H1 (cell line): ENCODE measurements around the gene OVCA2. TPM values are rescaled to one million over a fixed set of nuclear protein-coding genes. Genes with fewer than 3 reads are reported as not detected.

Source experiments
- CTCF ChIA-PET: fragments of 300-600 bp; sonication (Branson Sonifier 250); formaldehyde crosslinking; loops from one replicate; lab custom pipeline; 2021; ENCODE audit not compliant: partially characterized antibody; lab: Charles Lee
- POLR2A ChIA-PET: fragments of 300-600 bp; sonication (Branson Sonifier 250); formaldehyde crosslinking; loops from one replicate; lab custom pipeline; 2021; ENCODE audit warnings: inconsistent platforms; ENCODE audit not compliant: partially characterized antibody; lab: Charles Lee
- DNase-seq, 2 experiments: peaks; one replicate each; pipeline versions ENCODE4 v3.0.0 to v3.0.0-alpha.2; 2010 to 2022; ENCODE audit warnings: low spot score in 2 of 2, low read depth in 1 of 2, mixed read lengths in 1 of 2
- FAIRE-seq: peaks from 2 replicates; lab custom pipeline; 2011; peaks lifted over from hg19 to GRCh38; lab: Jason Lieb, UNC
- H2AFZ ChIP-seq: 2 replicates; pipeline ENCODE4 v1.8.1; 2012; ENCODE audit warnings: low read length, inconsistent platforms
- H2AK5ac ChIP-seq: 2 replicates; pipeline ENCODE4 v1.6.1; 2013; ENCODE audit warnings: low read depth, low read length
- H2BK120ac ChIP-seq: replicated peaks from 2 replicates; pipeline ENCODE3; 2013; ENCODE audit warnings: low read depth, low read length, inconsistent platforms
- H2BK12ac ChIP-seq: 2 replicates; pipeline ENCODE4 v1.6.1; 2013; ENCODE audit warnings: low read depth, low read length
- H2BK15ac ChIP-seq: 2 replicates; pipeline ENCODE4 v1.6.1; 2013; ENCODE audit warnings: low read length
- H2BK20ac ChIP-seq: 2 replicates; pipeline ENCODE4 v1.6.1; 2013; ENCODE audit warnings: low read length
- H2BK5ac ChIP-seq: 2 replicates; pipeline ENCODE4 v1.6.1; 2013; ENCODE audit warnings: low read depth, low read length
- H3K14ac ChIP-seq: 2 replicates; pipeline ENCODE4 v1.6.1; 2013; ENCODE audit warnings: inconsistent platforms; ENCODE audit not compliant: insufficient read length
- H3K18ac ChIP-seq: 2 replicates; pipeline ENCODE4 v1.6.1; 2013; ENCODE audit warnings: low read length; ENCODE audit errors: extremely low read depth
- H3K23ac ChIP-seq: 2 replicates; pipeline ENCODE4 v1.6.1; 2013; ENCODE audit warnings: inconsistent platforms; ENCODE audit not compliant: insufficient read length
- H3K23me2 ChIP-seq: 2 replicates; pipeline ENCODE4 v1.6.1; 2013; ENCODE audit warnings: low read depth, low read length
- H3K27ac ChIP-seq: 2 replicates; pipeline ENCODE4 v1.6.1; 2011; ENCODE audit warnings: low read depth, low read length, inconsistent platforms
- H3K27me3 ChIP-seq, 4 experiments: replicated peaks in 1 of 4; 1 replicate in 1 of 4; 2 replicates in 3 of 4; pipeline versions ENCODE4 v1.6.1 to v1.8.1; 2011 to 2013; ENCODE audit warnings: low read length in 3 of 4, mild to moderate bottlenecking in 3 of 4, inconsistent platforms in 2 of 4, mixed read lengths in 2 of 4, moderate library complexity in 1 of 4; ENCODE audit not compliant: control insufficient read depth in 3 of 4, insufficient read depth in 3 of 4; ENCODE audit errors: extremely low read depth in 1 of 4
- H3K36me3 ChIP-seq, 4 experiments: 2 replicates each; pipeline versions ENCODE4 v1.6.1 to v1.8.1; 2011 to 2013; ENCODE audit warnings: mild to moderate bottlenecking in 4 of 4, low read length in 3 of 4, moderate library complexity in 2 of 4, control low read depth in 1 of 4, inconsistent platforms in 1 of 4; ENCODE audit not compliant: insufficient read depth in 4 of 4, control insufficient read depth in 2 of 4
- H3K4ac ChIP-seq: replicated peaks from 2 replicates; pipeline ENCODE3; 2013; ENCODE audit warnings: low read length, low read depth, mixed read lengths, inconsistent platforms; ENCODE audit not compliant: insufficient read length
- H3K4me1 ChIP-seq, 4 experiments: replicated peaks in 1 of 4; 1 replicate in 1 of 4; 2 replicates in 3 of 4; pipeline versions ENCODE4 v1.6.1 to v1.8.1; 2011 to 2013; ENCODE audit warnings: low read length in 3 of 4, inconsistent platforms in 2 of 4, mixed read lengths in 1 of 4; ENCODE audit not compliant: insufficient read depth in 4 of 4, control insufficient read depth in 3 of 4
- H3K4me2 ChIP-seq, 2 experiments: 2 replicates each; pipeline versions ENCODE4 v1.6.1 to v1.8.1; 2011 to 2013; ENCODE audit warnings: low read depth in 2 of 2, low read length in 2 of 2, control low read depth in 1 of 2, inconsistent platforms in 1 of 2, mild to moderate bottlenecking in 1 of 2; ENCODE audit not compliant: insufficient read depth in 1 of 2
- H3K4me3 ChIP-seq, 4 experiments: fragments of 200-600, 300-600 bp in 1 of 4; sonication (generic), shearing (Covaris generic), sonication (Bioruptor Twin) in 1 of 4; 2 replicates each; pipeline versions ENCODE4 v1.5.1 to v1.8.1; 2011 to 2016; ENCODE audit warnings: low read length in 4 of 4, low read depth in 3 of 4, control low read depth in 2 of 4, inconsistent platforms in 2 of 4, mild to moderate bottlenecking in 2 of 4, mixed read lengths in 1 of 4, moderate library complexity in 1 of 4; ENCODE audit not compliant: insufficient read depth in 2 of 4; ENCODE audit errors: extremely low read depth in 1 of 4
- H3K56ac ChIP-seq: replicated peaks from 2 replicates; pipeline ENCODE3; 2013; ENCODE audit warnings: low read depth, mild to moderate bottlenecking, mixed read lengths, low read length, inconsistent platforms; ENCODE audit not compliant: insufficient read length
- H3K79me1 ChIP-seq: 2 replicates; pipeline ENCODE4 v1.6.1; 2013; ENCODE audit warnings: low read depth, low read length, control low read depth
- H3K79me2 ChIP-seq, 2 experiments: 2 replicates each; pipeline versions ENCODE4 v1.6.1 to v1.8.1; 2012 to 2013; ENCODE audit warnings: low read length in 2 of 2, mild to moderate bottlenecking in 2 of 2, inconsistent platforms in 1 of 2; ENCODE audit not compliant: insufficient read depth in 2 of 2, control insufficient read depth in 1 of 2
- H3K9ac ChIP-seq, 4 experiments: replicated peaks in 1 of 4; 1 replicate in 1 of 4; 2 replicates in 3 of 4; pipeline versions ENCODE4 v1.6.1 to v1.8.1; 2011 to 2013; ENCODE audit warnings: low read depth in 3 of 4, low read length in 3 of 4, control low read depth in 2 of 4, mild to moderate bottlenecking in 2 of 4, moderate library complexity in 2 of 4, inconsistent platforms in 1 of 4; ENCODE audit errors: extremely low read depth in 1 of 4
- H3K9me3 ChIP-seq, 2 experiments: 2 replicates each; pipeline versions ENCODE4 v1.6.1 to v1.8.1; 2012 to 2013; ENCODE audit warnings: mild to moderate bottlenecking in 2 of 2, moderate library complexity in 2 of 2, control low read depth in 1 of 2, inconsistent platforms in 1 of 2, low read depth in 1 of 2, low read length in 1 of 2, mixed read lengths in 1 of 2; ENCODE audit not compliant: insufficient read depth in 2 of 2
- H4K20me1 ChIP-seq, 2 experiments: replicated peaks in 1 of 2; 2 replicates each; pipeline versions ENCODE3 to v1.8.1; 2011 to 2013; ENCODE audit warnings: inconsistent platforms in 2 of 2, low read length in 2 of 2, mild to moderate bottlenecking in 1 of 2; ENCODE audit not compliant: insufficient read depth in 2 of 2, control insufficient read depth in 1 of 2
- H4K5ac ChIP-seq: 2 replicates; pipeline ENCODE4 v1.6.1; 2013; ENCODE audit warnings: low read length, low read depth, mixed read lengths, inconsistent platforms; ENCODE audit not compliant: insufficient read length
- H4K8ac ChIP-seq: 2 replicates; pipeline ENCODE4 v1.8.0; 2013; ENCODE audit warnings: mild to moderate bottlenecking, moderate library complexity, low read length, inconsistent platforms; ENCODE audit not compliant: insufficient read depth; ENCODE audit errors: extremely low read depth
- H4K91ac ChIP-seq: replicated peaks from 2 replicates; pipeline ENCODE3; 2013; ENCODE audit warnings: low read length, mixed read lengths, inconsistent platforms; ENCODE audit not compliant: insufficient read length
- BCL11A ChIP-seq, 2 experiments: IDR thresholded peaks; one replicate each; pipeline ENCODE4 v1.6.1; 2011; ENCODE audit warnings: low read depth in 2 of 2, low read length in 2 of 2, mild to moderate bottlenecking in 2 of 2
- WGBS, 2 experiments: shearing (Covaris generic) in 1 of 2; methylation state at CpG; one replicate each; pipeline versions ENCODE4 v1.1.6 to v1.1.7; 2013 to 2015; ENCODE audit warnings: low lambda C conversion rate in 2 of 2, mixed read lengths in 2 of 2, inconsistent platforms in 1 of 2, low coverage in 1 of 2, missing lambda C conversion rate in 1 of 2; ENCODE audit not compliant: insufficient replicate concordance in 2 of 2, insufficient coverage in 1 of 2, insufficient read length in 1 of 2; ENCODE audit errors: extremely low coverage in 1 of 2, missing lambda C conversion rate in 1 of 2; 5-methylcytosine and 5-hydroxymethylcytosine counted together
- polyA plus RNA-seq, 7 experiments: library from polyadenylated mRNA; depleted of rRNA in 3 of 7; stranded (reverse) in 5 of 7; unstranded in 2 of 7; fragments of >200 nt in 5 of 7; fragments of 200-250 nt in 2 of 7; gene quantifications; 1 replicate in 5 of 7; 2 replicates in 1 of 7; 4 replicates in 1 of 7; pipeline versions ENCODE4 v1.2.1 to v1.2.3, GENCODE V29; 2011 to 2013; ENCODE audit warnings: missing spikeins in 2 of 7, mixed read lengths in 2 of 7
- total RNA-seq: library from RNA; stranded (reverse); fragmentation: NEBNext Ultra II Directional; extraction: Animal tissue kit (Norgen Biotek cat#: 25700); gene quantifications from 2 replicates; pipeline ENCODE4 v1.2.1, GENCODE V29; 2021

The OVCA2 gene
- total and polyA plus RNA-seq, 2 of the 8 experiments (the other 6 are each of a cell fraction or from before 2014, with no cell fraction given), result 15.3 to 37.0 TPM

DNA sequence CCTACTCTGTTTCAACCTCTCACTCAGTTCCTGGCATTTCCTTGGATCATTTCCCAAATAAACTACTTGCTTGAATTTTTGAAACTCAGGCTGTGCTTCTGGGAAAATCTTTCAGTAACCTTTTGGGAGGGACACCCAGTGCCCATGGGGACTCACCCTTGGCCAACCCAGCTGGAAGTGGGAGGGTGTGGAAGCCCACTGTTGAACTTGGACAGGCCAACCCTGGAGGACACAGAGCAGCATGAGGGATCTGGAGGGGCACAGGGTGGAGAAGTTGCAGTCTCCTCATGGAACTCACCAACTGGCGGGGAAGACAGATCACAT lies 27.9 kb upstream of the OVCA2 start:
- no peak overlapping the region for H4K5ac ChIP-seq
- no peak overlapping the region for H3K9ac ChIP-seq
- H3K56ac ChIP-seq, result no peak overlapping the region
- DNase-seq, result no peak
- H3K79me2 ChIP-seq, result no peaks in the 10 kb centered on the region
- peaks cover 0 to 15% (median 10%) of the 10 kb centered on the region in 4 experiments; a peak in 3 of 7 replicates for H3K27me3 ChIP-seq
- no peak overlapping the region for H2BK5ac ChIP-seq
- FAIRE-seq, result no peak
- H3K79me1 ChIP-seq, result no peaks in the 10 kb centered on the region
- no peak overlapping the region for H3K18ac ChIP-seq
- peaks cover 0 to 13% (median 2%) of the 10 kb centered on the region in 4 experiments; a peak in 3 of 7 replicates for H3K4me1 ChIP-seq
- no peaks in the 10 kb centered on the region for H3K9me3 ChIP-seq
- H3K4me2 ChIP-seq, result no peak overlapping the region
- H4K8ac ChIP-seq, result no peak overlapping the region
- H2AK5ac ChIP-seq, result no peak overlapping the region
- H3K23me2 ChIP-seq, result no peaks in the 10 kb centered on the region
- H4K20me1 ChIP-seq, result peaks cover 0 to 2% of the 10 kb centered on the region in 2 experiments
- H3K36me3 ChIP-seq, result no peaks in the 10 kb centered on the region
- H2BK120ac ChIP-seq, result no peak overlapping the region
- WGBS, 2 experiments, result 77% methylated on average over 1 of the region's 1 CpG; no CpG with 5 or more reads in 1 of the 2 experiments
- H2BK20ac ChIP-seq, result no peak overlapping the region
- no peak overlapping the region for H3K4ac ChIP-seq
- H2BK12ac ChIP-seq, result no peak overlapping the region
- H3K4me3 ChIP-seq, result no peak overlapping the region
- ChIA-PET CTCF (interaction anchor here (1.1 to 1.7 kb wide), 2 partner anchors 45 to 46 kb away, joined by 3 read pairs; no protein-coding TSS in a partner anchor), POLR2A (interaction anchor here (0.6 to 1.1 kb wide), 2 partner anchors 15 to 243 kb away, joined by 3 read pairs; no protein-coding TSS in a partner anchor)
- TF ChIP-seq BCL11A (IDR thresholded peaks at IDR 0.05; ENCODE audit: low read depth in 2 of 2, low read length in 2 of 2), result no peak
- no peak overlapping the region for H2AFZ ChIP-seq
- no peak overlapping the region for H3K27ac ChIP-seq
- no peak overlapping the region for H3K14ac ChIP-seq
- no peak overlapping the region for H2BK15ac ChIP-seq
- H3K23ac ChIP-seq, result no peak overlapping the region
- no peak overlapping the region for H4K91ac ChIP-seq
